Neural cell (in vitro differentiated cells): Measurements from ENCODE around the gene EIF4E2.

Source experiments
- CTCF ChIP-seq: fragments of 450-650 bp; IDR thresholded peaks from 2 replicates; pipeline ENCODE4 v1.5.1; 2014; ENCODE audit warnings: antibody characterized with exemption, mild to moderate bottlenecking, moderate library complexity; ENCODE audit not compliant: poor library complexity, severe bottlenecking
- EZH2 ChIP-seq: fragments of 200-600, 300-800 bp; shearing (Covaris generic), sonication (generic); IDR thresholded peaks from 2 replicates; pipeline ENCODE4 v1.6.1; 2014; ENCODE audit warnings: antibody characterized with exemption, low read length, borderline replicate concordance, mild to moderate bottlenecking; ENCODE audit not compliant: insufficient read depth, poor library complexity, severe bottlenecking

GRCh38 chr2:232603283-232603682 lies 52.8 kb downstream of the EIF4E2 start:
- TF ChIP-seq EZH2 (no peak), CTCF (no peak)
